HTR-8/SVneo (cell line): ENCODE results near the gene C4orf54.

Experiments used
- DNase-seq: peaks from one replicate; pipeline ENCODE4 v3.0.0; 2011; ENCODE audit warnings: low spot score, mixed read lengths; ENCODE audit not compliant: insufficient read length
- FAIRE-seq: peaks from 2 replicates; lab custom pipeline; 2011; peaks lifted over from hg19 to GRCh38; lab: Jason Lieb, UNC

C4orf54 gene

DNA sequence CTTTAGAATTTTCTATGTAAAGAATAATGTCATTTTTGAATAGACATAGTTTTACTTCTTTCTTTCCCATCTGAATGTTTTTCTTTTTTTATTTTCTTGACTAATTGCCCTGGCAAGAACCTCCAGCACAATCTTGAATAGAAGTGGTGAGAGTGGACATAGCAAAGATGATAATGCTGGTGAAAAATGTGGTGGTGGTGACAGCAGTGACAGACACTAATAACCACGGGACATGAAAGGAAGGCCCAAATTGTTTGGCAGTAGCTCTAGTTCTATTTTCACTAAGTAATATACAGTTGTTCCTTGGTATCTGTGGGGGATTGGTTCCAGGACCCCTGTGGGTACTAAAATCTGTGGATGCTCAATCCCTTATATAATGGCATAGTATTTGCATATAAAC is 29.6 kb downstream of the C4orf54 start:
- no peak for DNase-seq
- FAIRE-seq, result no peak

DNA sequence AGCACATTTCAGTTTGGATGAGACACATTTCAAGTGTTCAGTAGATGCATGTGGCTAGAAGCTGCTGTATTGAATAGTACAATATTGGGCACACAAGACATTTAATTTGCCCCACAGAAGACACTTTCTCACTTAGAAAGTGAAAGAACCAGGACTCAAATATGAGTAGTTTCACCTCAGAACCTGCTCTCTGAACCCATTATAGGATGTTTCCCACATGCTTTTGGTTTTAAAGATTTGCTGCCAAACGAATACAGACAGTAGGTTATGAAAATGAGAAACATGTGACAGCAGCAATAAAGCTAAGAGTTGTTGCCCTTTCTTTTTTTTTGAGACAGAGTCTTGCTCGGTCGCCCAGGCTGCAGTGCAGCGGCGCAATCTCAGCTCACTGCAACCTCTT is 32.3 kb downstream of the C4orf54 start:
- DNase-seq (no peak), FAIRE-seq (no peak)

DNA sequence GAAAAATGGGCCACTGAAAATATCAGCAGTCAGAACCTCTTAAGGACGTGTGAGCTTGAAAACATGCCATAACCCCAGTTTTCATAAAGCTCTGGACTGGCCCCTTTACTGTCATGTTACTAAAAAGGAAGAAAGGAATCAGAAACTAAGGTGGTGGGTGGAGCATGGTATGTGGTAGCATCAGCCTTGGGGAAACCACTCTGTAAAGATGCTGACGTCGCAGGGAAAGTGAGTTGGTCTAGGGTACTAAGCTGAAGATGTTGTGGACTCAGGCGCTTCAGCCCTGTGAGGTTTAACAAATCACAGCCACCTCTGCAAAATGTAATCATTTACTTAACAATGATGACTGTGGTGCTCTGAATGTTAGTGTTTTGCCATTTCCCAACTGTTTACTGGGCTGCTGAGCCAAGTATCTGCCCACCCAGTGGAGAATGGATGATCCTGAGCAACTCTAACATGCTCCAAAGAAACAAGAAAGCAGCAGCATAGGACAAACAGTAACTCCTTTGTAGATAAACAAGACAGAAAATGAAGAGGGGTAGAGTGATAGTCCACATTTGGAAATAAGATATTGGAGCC is 33.4 kb downstream of the C4orf54 start:
- FAIRE-seq, result no peak
- DNase-seq, result no peak

GRCh38 chr4:99622341-99622740 is 35.3 kb downstream of the C4orf54 start:
- FAIRE-seq (no peak), DNase-seq (no peak)

DNA sequence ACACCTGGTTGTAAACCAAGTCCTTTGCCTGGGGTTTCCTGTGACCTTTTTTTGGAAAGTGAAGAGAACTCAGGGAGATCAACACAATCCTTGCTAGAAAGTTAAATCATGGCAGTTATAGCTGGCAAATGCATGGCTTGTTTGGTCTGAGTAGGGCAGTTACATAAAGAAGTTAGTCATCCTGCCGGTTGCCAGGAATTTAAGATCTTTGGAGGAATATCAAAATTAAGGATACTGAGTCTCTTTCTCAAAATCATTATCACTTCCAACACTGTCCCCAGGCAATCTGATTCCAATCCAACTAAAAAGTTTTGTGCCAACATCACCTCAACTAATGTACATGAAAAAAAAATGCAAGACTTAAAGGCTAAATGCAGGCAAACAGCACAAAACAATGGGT is 40.3 kb downstream of the C4orf54 start:
- FAIRE-seq (no peak), DNase-seq (no peak)

DNA sequence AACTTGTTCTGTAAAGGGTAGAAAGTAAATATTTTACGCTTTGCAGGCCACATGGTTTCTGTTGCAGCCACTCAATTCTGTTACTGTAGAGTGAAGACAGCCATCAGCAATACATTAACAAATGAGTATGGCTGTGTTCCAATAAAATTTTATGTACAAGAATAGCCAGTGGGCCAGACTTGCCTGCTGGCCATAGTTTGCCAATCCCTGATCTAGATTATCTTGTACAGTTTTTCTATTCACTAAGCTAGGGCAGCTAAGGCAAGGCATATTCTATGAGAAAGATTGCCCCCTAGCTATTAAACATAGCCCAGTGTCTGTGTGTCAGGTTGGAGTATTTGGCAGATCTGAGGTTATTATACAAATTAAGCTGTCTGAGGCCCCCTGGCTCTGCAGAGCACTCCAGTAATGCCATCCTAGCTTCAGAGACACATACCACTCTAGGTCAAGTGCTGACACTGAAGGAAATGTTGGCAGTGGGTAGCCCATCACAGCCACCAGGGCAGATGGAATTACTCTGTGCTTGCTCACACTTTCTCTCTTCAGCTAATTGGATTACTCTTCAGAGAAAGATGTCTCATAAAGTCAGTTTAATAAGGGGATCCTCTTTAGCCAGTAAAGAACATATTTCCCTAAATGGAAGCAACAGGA is 42.3 kb downstream of the C4orf54 start:
- DNase-seq (no peak), FAIRE-seq (no peak)

DNA sequence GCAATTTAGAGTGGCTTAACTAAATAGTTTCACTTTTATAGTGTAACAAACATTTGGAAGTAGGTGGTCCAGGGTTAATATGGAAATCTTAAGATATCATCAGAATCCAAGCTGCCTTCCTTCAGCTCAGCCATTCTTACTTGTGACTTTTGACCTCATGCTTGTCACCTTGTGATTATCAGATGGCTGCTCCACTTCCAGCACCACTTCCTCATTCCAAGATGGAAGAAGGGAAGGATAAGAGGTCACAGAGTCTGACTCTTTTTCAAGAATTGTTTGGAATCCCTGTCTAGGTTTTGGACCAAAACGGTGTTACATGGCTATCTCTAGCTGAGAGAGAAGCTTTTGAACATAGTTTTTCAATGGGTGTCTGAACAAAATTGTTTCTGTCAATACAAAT is 43.1 kb downstream of the C4orf54 start:
- DNase-seq (no peak), FAIRE-seq (no peak)

DNA sequence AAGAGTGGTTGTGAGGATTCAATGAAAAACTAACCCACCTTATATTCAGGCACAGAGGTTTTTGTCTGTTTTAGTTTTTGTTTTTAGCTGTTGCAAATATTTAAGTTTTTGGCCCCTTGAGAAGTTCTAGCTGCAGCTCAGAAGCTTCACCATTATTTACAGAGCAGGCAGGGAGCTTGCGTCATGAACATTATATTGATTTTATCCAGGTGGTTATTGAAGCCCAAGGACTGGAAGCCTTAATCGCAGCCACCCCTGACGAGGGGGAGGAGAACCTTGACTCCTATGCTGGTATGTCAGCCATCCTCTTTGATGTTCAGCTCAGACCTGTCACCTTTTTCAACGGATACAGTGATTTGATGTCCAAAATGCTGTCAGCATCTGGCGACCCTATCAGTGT is 44.9 kb downstream of the C4orf54 start:
- FAIRE-seq (no peak), DNase-seq (no peak)

DNA sequence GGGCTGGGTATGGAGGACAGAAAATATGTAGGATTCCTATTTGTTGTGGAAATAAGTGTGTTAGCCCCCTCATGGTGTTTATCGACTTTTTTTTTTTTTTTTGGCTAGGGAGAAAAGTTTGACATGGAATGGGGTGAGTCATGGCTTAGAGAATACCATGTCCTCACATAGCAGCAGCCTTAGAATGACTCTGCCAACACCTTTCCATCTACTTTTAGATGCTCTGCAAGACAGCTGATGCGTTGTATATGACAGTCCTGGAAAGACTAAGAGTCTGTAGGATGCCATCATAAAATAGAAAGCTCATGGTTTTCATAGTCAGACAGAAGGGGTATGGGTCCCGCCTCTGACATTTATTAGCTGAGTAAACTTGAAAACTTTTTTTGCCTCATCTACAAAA is 45.3 kb downstream of the C4orf54 start:
- no peak for FAIRE-seq
- DNase-seq, result no peak

DNA sequence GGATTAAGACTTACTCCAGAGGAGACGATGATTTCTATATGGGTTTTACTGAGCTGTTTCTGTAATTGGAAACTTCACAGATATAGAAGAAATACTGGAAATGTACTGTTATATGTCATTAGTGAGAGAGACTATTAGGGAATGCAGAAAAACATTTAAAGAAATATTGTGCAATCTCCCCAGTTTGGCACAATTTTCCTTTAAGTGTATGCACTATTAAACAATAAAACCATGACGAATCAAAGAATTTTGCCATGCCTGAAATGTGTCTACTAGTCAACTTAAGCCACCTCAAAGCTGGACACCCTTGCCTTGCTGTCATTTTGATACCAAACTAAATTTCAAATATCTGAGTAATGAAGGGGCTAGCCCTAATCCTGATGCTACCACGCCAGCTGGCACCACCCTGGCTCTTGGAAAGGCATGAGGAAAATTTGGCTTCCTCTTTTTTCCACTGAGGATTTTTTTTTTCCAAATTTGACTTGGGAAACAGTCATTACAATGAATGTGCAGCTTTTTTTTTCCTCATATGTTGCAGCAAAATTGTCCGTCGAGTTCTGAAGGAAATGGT is 46.9 kb downstream of the C4orf54 start:
- DNase-seq (no peak), FAIRE-seq (no peak)

GRCh38 chr4:99608417-99608816 is 49.2 kb downstream of the C4orf54 start:
- FAIRE-seq (no peak), DNase-seq (no peak)
